NT2/D1 (cell line): Measurements from ENCODE around the gene EMC9.

ENCODE experiments used
- DNase-seq: peaks from one replicate; pipeline ENCODE4 v3.0.0-alpha.2; 2011; ENCODE audit warnings: low read depth, low spot score
- H3K27me3 ChIP-seq: 2 replicates; pipeline ENCODE4 v1.6.0; 2011; ENCODE audit warnings: mild to moderate bottlenecking; ENCODE audit not compliant: insufficient read length, insufficient read depth
- H3K36me3 ChIP-seq: 2 replicates; pipeline ENCODE4 v1.6.1; 2011; ENCODE audit warnings: mild to moderate bottlenecking, low read length, mixed read lengths; ENCODE audit not compliant: insufficient read depth, insufficient read length
- H3K4me1 ChIP-seq: 2 replicates; pipeline ENCODE4 v1.5.1; 2011; ENCODE audit not compliant: insufficient read depth, insufficient read length
- H3K4me3 ChIP-seq: 2 replicates; pipeline ENCODE4 v1.5.1; 2011; ENCODE audit warnings: low read depth; ENCODE audit not compliant: insufficient read length
- H3K9ac ChIP-seq: 2 replicates; pipeline ENCODE4 v1.6.0; 2011; ENCODE audit warnings: low read depth; ENCODE audit not compliant: insufficient read length
- H3K9me3 ChIP-seq: 2 replicates; pipeline ENCODE4 v1.5.1; 2011; ENCODE audit warnings: mild to moderate bottlenecking, low read length; ENCODE audit not compliant: insufficient read depth
- SUZ12 ChIP-seq: IDR thresholded peaks from 2 replicates; pipeline ENCODE4 v1.6.1; 2011; ENCODE audit not compliant: insufficient read length, insufficient read depth; ENCODE audit errors: extremely low read depth
- YY1 ChIP-seq: IDR thresholded peaks from 2 replicates; pipeline ENCODE4 v1.6.1; 2011; ENCODE audit not compliant: insufficient read length, insufficient read depth
- ZNF274 ChIP-seq: IDR thresholded peaks from 2 replicates; pipeline ENCODE4 v1.6.1; 2011; ENCODE audit warnings: mild to moderate bottlenecking, low read depth, low read length

Gene EMC9

GRCh38 chr14:24115422-24116127 lies 25.8 kb downstream of the EMC9 start:
- Histone ChIP-seq H3K27me3 (no peaks in the 10 kb centered on the region), H3K9me3 (no peaks in the 10 kb centered on the region), H3K4me1 (peaks cover 3% of the 10 kb centered on the region), H3K36me3 (peaks cover 35% of the 10 kb centered on the region), H3K4me3 (peak overlapping the region; percentile 55), H3K9ac (peak overlapping the region; percentile 65)
- no peak for DNase-seq
- TF ChIP-seq YY1 (no peak), ZNF274 (no peak), SUZ12 (no peak)

- no peak for TF ChIP-seq YY1
- TF ChIP-seq SUZ12, result no peak
- TF ChIP-seq ZNF274, result no peak
- no peaks in the 10 kb centered on the region for H3K9me3 ChIP-seq
- H3K36me3 ChIP-seq, result peaks cover 32% of the 10 kb centered on the region
- no peaks in the 10 kb centered on the region for H3K27me3 ChIP-seq
- peak within 1 kb of the TSS; percentile 89 for H3K4me3 ChIP-seq
- H3K4me1 ChIP-seq, result peaks cover 3% of the 10 kb centered on the region
- H3K9ac ChIP-seq, result peak within 1 kb of the TSS; percentile 85
- DNase-seq, result peak; percentile 96
Observed at GRCh38 chr14:24114532-24115421, 26.6 kb downstream of the EMC9 start, which contains the start of the genes DCAF11 and NRL. DCAF11 (plus strand) TSS chr14:24114777; CDS start chr14:24115595, 818 bp downstream. NRL (minus strand) TSS chr14:24114949; CDS start chr14:24082848, 32,101 bp downstream.

GRCh38 chr14:24113801-24114531 lies 27.4 kb downstream of the EMC9 start:
- no peaks in the 10 kb centered on the region for H3K9me3 ChIP-seq
- peak overlapping the region; percentile 85 for H3K9ac ChIP-seq
- TF ChIP-seq ZNF274, result no peak
- no peak for TF ChIP-seq SUZ12
- TF ChIP-seq YY1, result no peak
- peaks cover 24% of the 10 kb centered on the region for H3K36me3 ChIP-seq
- peaks cover 3% of the 10 kb centered on the region for H3K4me1 ChIP-seq
- peak; percentile 62 for DNase-seq
- peak overlapping the region; percentile 89 for H3K4me3 ChIP-seq
- no peaks in the 10 kb centered on the region for H3K27me3 ChIP-seq

GRCh38 chr14:24113379-24113800 lies 28.0 kb downstream of the EMC9 start:
- H3K36me3 ChIP-seq, result peaks cover 18% of the 10 kb centered on the region
- DNase-seq, result no peak

GRCh38 chr14:24110523-24110922 lies 30.9 kb downstream of the EMC9 start:
- Histone ChIP-seq H3K36me3 (no peaks in the 10 kb centered on the region), H3K4me1 (no peaks in the 10 kb centered on the region), H3K9me3 (no peaks in the 10 kb centered on the region), H3K27me3 (no peaks in the 10 kb centered on the region), H3K4me3 (no peak overlapping the region), H3K9ac (no peak overlapping the region)
- no peak for DNase-seq
- TF ChIP-seq YY1 (no peak), ZNF274 (no peak), SUZ12 (no peak)

More at GRCh38 chr14:24113379-24113800, 28.0 kb downstream of the EMC9 start:
- Histone ChIP-seq H3K9me3 (no peaks in the 10 kb centered on the region), H3K9ac (peak overlapping the region; percentile 85), H3K4me1 (peaks cover 3% of the 10 kb centered on the region), H3K27me3 (no peaks in the 10 kb centered on the region), H3K4me3 (peak overlapping the region; percentile 89)
- TF ChIP-seq ZNF274 (no peak), SUZ12 (no peak), YY1 (no peak)

GRCh38 chr14:24110060-24110459 lies 31.3 kb downstream of the EMC9 start:
- Histone ChIP-seq H3K9me3 (no peaks in the 10 kb centered on the region), H3K27me3 (no peaks in the 10 kb centered on the region), H3K9ac (no peak overlapping the region), H3K36me3 (no peaks in the 10 kb centered on the region), H3K4me1 (no peaks in the 10 kb centered on the region), H3K4me3 (no peak overlapping the region)
- no peak for TF ChIP-seq ZNF274
- no peak for TF ChIP-seq YY1
- TF ChIP-seq SUZ12, result no peak
- no peak for DNase-seq
